Endodermal cell (in vitro differentiated cells): ENCODE measurements around the gene PCCA. TPM values are rescaled to one million over a fixed set of nuclear protein-coding genes. Genes with fewer than 3 reads are reported as not detected.
A peak's percentile ranks its signal among the peaks of the same experiment; 100 is the strongest.

ENCODE experiments used
- DNase-seq: peaks from one replicate; pipeline ENCODE4 v3.0.0-alpha.2; 2017
- H3K27ac ChIP-seq: 2 replicates; pipeline ENCODE4 v1.5.1; 2013; ENCODE audit warnings: mild to moderate bottlenecking, low read depth, low read length, moderate library complexity
- H3K27me3 ChIP-seq: 2 replicates; pipeline ENCODE4 v1.6.1; 2013; ENCODE audit warnings: mild to moderate bottlenecking, low read length, moderate library complexity; ENCODE audit not compliant: insufficient read depth, control insufficient read depth, poor library complexity, severe bottlenecking
- H3K36me3 ChIP-seq: 2 replicates; pipeline ENCODE4 v1.7.0; 2013; ENCODE audit warnings: mild to moderate bottlenecking, low read length, moderate library complexity; ENCODE audit not compliant: control insufficient read depth, insufficient read depth
- H3K4me1 ChIP-seq: one replicate; pipeline ENCODE4 v1.7.0; 2013; ENCODE audit warnings: low read length; ENCODE audit not compliant: control insufficient read depth, insufficient read depth
- H3K4me3 ChIP-seq: 2 replicates; pipeline ENCODE4 v1.5.1; 2013; ENCODE audit warnings: mild to moderate bottlenecking, low read length, moderate library complexity
- H3K9ac ChIP-seq: 2 replicates; pipeline ENCODE4 v1.6.1; 2013; ENCODE audit warnings: mild to moderate bottlenecking, low read length, moderate library complexity; ENCODE audit not compliant: poor library complexity, severe bottlenecking; ENCODE audit errors: extremely low read depth
- H3K9me3 ChIP-seq: 2 replicates; pipeline ENCODE4 v1.6.1; 2013; ENCODE audit warnings: mild to moderate bottlenecking, low read length, moderate library complexity; ENCODE audit not compliant: control insufficient read depth
- H3K27ac Mint-ChIP-seq: 2 replicates; pipeline ENCODE4 v1.8.0; 2020; ENCODE audit warnings: mixed read lengths
- H3K27me3 Mint-ChIP-seq: 2 replicates; pipeline ENCODE4 v1.8.0; 2021; ENCODE audit warnings: mild to moderate bottlenecking, mixed read lengths; ENCODE audit not compliant: insufficient read depth
- H3K36me3 Mint-ChIP-seq: 2 replicates; pipeline ENCODE4 v1.8.0; 2020; ENCODE audit warnings: low read depth, mixed read lengths
- H3K4me1 Mint-ChIP-seq: 2 replicates; pipeline ENCODE4 v1.8.0; 2020; ENCODE audit warnings: mixed read lengths
- H3K4me3 Mint-ChIP-seq: 2 replicates; pipeline ENCODE4 v1.8.0; 2020; ENCODE audit warnings: mild to moderate bottlenecking, moderate library complexity, mixed read lengths
- H3K9me3 Mint-ChIP-seq: 2 replicates; pipeline ENCODE4 v1.8.0; 2020; ENCODE audit warnings: mild to moderate bottlenecking, mixed read lengths
- WGBS, 2 experiments: methylation state at CpG; one replicate each; pipeline versions ENCODE4 v1.1.5 to v1.1.7; 2013; ENCODE audit warnings: missing lambda C conversion rate in 2 of 2, mixed read lengths in 1 of 2; ENCODE audit not compliant: insufficient coverage in 1 of 2, insufficient read length in 1 of 2; 5-methylcytosine and 5-hydroxymethylcytosine counted together
- total RNA-seq, 2 donors: library from RNA; stranded (reverse); fragmentation: NEBNext Ultra II Directional in 1 of 2; extraction: Animal tissue kit (Norgen Biotek cat#: 25700) in 1 of 2; gene quantifications; 2 replicates in 1 of 2; 3 replicates in 1 of 2; pipeline ENCODE4 v1.2.1, GENCODE V29; 2021
- TF ChIP-seq, protein P1 (sequence below): fragments of 200-600 bp; sonication (generic); conservative IDR thresholded peaks from 2 replicates; pipeline ENCODE4 v1.5.0; 2021; ENCODE audit warnings: antibody characterized with exemption, mild to moderate bottlenecking

The PCCA gene
- total RNA-seq, 2 donors from 2014 or later, result 60.2 to 67.2 TPM

DNA sequence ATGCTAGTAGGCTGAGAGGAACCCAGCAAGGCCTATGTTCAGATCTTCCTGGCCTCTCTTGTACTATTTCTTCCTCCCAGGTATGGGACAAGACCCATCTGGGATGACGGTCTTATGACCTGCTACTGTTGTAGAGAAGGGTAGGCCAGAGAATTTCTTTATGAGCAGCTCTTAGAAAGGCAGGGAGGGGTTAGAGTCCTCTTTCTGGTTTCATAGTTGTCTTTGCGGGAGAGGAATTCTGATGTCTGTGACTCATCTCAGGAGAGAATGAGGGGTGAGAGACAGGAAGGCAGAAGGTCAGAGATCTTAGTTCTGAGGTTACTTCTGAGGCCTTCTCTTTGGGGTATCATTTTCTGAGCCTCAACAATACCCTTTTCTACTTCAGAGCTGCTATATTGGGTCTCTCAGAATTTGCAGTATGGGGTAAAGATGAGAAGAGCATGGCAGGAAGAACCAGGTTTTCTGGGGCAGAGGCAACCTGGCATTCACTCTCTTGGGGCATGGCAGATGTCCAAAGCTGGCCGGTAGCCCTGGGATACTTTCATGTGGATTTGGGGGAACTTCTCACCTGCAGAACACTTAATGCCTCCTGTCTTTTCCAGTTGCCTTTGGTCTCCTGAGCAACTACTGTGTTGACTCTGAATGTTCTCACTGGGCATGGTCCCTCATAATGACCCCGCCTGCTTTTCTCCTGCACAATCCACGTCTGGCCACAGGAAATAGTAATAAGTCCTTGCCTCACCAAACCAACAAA is 345.3 kb downstream of the PCCA start:
- Histone ChIP-seq H3K27me3 (no peaks in the 10 kb centered on the region), H3K4me1 (peaks cover 7% of the 10 kb centered on the region), H3K9me3 (no peaks in the 10 kb centered on the region), H3K9ac (no peak overlapping the region), H3K36me3 (peaks cover 56% of the 10 kb centered on the region), H3K4me3 (no peak overlapping the region), H3K27ac (no peak overlapping the region)
- Mint-ChIP-seq H3K4me1 (peaks cover 20% of the 10 kb centered on the region), H3K4me3 (no peak overlapping the region), H3K36me3 (peaks cover 51% of the 10 kb centered on the region), H3K27me3 (no peaks in the 10 kb centered on the region), H3K27ac (no peak overlapping the region), H3K9me3 (no peaks in the 10 kb centered on the region)
- DNase-seq, result no peak
- TF ChIP-seq, protein P1, sequence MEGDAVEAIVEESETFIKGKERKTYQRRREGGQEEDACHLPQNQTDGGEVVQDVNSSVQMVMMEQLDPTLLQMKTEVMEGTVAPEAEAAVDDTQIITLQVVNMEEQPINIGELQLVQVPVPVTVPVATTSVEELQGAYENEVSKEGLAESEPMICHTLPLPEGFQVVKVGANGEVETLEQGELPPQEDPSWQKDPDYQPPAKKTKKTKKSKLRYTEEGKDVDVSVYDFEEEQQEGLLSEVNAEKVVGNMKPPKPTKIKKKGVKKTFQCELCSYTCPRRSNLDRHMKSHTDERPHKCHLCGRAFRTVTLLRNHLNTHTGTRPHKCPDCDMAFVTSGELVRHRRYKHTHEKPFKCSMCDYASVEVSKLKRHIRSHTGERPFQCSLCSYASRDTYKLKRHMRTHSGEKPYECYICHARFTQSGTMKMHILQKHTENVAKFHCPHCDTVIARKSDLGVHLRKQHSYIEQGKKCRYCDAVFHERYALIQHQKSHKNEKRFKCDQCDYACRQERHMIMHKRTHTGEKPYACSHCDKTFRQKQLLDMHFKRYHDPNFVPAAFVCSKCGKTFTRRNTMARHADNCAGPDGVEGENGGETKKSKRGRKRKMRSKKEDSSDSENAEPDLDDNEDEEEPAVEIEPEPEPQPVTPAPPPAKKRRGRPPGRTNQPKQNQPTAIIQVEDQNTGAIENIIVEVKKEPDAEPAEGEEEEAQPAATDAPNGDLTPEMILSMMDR, result no peak
- WGBS, 2 experiments, result 91 to 98% methylated on average over 5 of the region's 5 CpGs

GRCh38 chr13:100436099-100436498 is 347.2 kb downstream of the PCCA start:
- H3K27ac ChIP-seq, result no peak overlapping the region
- Mint-ChIP-seq H3K36me3 (peaks cover 40% of the 10 kb centered on the region), H3K9me3 (no peaks in the 10 kb centered on the region), H3K4me1 (peaks cover 28% of the 10 kb centered on the region), H3K4me3 (no peak overlapping the region), H3K27me3 (no peaks in the 10 kb centered on the region), H3K27ac (no peak overlapping the region)
- H3K9me3 ChIP-seq, result no peaks in the 10 kb centered on the region
- 91 to 100% methylated on average over 3 to 4 of the region's 4 CpGs for WGBS, 2 experiments
- peaks cover 7% of the 10 kb centered on the region for H3K4me1 ChIP-seq
- H3K27me3 ChIP-seq, result no peaks in the 10 kb centered on the region
- H3K36me3 ChIP-seq, result peaks cover 45% of the 10 kb centered on the region
- H3K4me3 ChIP-seq, result no peak overlapping the region
- DNase-seq, result no peak
- H3K9ac ChIP-seq, result no peak overlapping the region
- TF ChIP-seq, protein P1, result no peak

DNA sequence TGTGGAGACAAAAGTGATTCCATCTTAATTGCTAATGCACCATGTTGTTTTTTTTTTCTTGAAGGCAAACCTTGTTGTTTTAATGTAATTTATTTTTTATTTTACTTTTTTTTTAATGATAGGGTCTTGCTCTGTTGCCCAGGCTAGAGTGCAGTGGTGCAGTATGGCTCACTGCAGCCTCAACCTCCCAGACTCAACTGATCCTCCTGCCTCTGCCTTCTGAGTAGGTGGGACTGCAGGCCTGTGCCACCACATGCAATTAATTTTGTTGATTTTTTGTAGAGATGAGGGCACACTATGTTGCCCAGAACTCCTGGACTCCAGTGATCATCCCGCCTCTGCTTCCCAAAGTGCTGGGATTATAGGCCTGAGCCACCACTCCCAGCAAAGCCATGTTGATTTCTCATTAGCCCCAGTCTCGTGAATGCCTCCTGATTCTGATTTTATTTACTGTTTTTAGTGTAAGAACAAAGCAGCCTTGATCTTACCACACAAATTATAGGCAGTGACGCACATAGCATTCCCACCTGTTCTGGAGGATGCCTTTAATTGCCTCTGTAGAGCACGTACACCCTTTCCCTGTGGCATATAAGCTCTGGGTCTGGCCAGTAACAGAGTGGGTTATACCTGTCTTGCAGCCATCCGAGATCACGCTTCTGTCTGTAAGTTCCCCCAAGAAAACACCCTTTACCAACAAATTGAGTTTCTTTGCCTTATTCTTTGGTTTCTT is 349.3 kb downstream of the PCCA start:
- TF ChIP-seq, protein P1, result no peak
- peaks cover 26% of the 10 kb centered on the region for H3K36me3 Mint-ChIP-seq
- H3K4me1 Mint-ChIP-seq, result peaks cover 28% of the 10 kb centered on the region
- H3K4me3 ChIP-seq, result no peak overlapping the region
- no peaks in the 10 kb centered on the region for H3K27me3 Mint-ChIP-seq
- WGBS, 2 experiments, result 90 to 98% methylated on average over 6 of the region's 6 CpGs
- DNase-seq, result no peak
- H3K36me3 ChIP-seq, result peaks cover 30% of the 10 kb centered on the region
- H3K9ac ChIP-seq, result no peak overlapping the region
- no peak overlapping the region for H3K4me3 Mint-ChIP-seq
- no peaks in the 10 kb centered on the region for H3K27me3 ChIP-seq
- peak overlapping the region; percentile 54 for H3K27ac ChIP-seq
- H3K27ac Mint-ChIP-seq, result peak overlapping the region; percentile 33
- H3K4me1 ChIP-seq, result peaks cover 7% of the 10 kb centered on the region
- no peaks in the 10 kb centered on the region for H3K9me3 Mint-ChIP-seq
- no peaks in the 10 kb centered on the region for H3K9me3 ChIP-seq
